ENCODE data around the gene USP22.

DNA sequence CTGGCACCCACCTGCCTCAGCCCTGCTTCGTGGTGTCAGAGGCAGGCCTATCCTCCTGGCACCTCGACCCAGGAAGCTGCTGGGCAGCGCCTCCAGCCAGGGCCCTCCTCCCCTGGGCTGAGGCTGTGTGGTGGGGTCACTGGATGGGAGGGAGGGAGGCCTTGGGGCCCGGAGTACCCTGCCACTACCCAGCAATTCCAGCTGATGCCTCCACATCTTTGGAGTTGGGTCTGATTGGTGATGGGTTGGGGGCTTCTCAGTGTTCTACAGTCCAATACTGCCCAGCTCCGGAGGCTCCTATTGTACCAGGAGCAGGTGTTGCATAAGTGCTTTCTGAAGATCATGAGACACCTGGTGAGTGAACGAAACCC, 48.0 kb downstream of the USP22 start:
- TF ChIP-seq MXI1 (IDR thresholded peaks at IDR 0.05; ENCODE audit: borderline replicate concordance, low read depth, low read length) (no peak), MAZ (IDR thresholded peaks at IDR 0.05; ENCODE audit: borderline replicate concordance, low read depth, low read length) (no peak), RCOR1 (IDR thresholded peaks at IDR 0.05; ENCODE audit: insufficient replicate concordance, low read length) (no peak), POLR2A (IDR thresholded peaks at IDR 0.05; ENCODE audit: low read depth, low read length) (no peak), BHLHE40 (IDR thresholded peaks at IDR 0.05; ENCODE audit: low read depth, low read length) (no peak)
- TF ChIP-seq, protein P1, sequence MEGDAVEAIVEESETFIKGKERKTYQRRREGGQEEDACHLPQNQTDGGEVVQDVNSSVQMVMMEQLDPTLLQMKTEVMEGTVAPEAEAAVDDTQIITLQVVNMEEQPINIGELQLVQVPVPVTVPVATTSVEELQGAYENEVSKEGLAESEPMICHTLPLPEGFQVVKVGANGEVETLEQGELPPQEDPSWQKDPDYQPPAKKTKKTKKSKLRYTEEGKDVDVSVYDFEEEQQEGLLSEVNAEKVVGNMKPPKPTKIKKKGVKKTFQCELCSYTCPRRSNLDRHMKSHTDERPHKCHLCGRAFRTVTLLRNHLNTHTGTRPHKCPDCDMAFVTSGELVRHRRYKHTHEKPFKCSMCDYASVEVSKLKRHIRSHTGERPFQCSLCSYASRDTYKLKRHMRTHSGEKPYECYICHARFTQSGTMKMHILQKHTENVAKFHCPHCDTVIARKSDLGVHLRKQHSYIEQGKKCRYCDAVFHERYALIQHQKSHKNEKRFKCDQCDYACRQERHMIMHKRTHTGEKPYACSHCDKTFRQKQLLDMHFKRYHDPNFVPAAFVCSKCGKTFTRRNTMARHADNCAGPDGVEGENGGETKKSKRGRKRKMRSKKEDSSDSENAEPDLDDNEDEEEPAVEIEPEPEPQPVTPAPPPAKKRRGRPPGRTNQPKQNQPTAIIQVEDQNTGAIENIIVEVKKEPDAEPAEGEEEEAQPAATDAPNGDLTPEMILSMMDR (conservative IDR thresholded peaks at IDR 0.05; ENCODE audit: low read depth, low read length), result no peak
- TF ChIP-seq, protein P2, sequence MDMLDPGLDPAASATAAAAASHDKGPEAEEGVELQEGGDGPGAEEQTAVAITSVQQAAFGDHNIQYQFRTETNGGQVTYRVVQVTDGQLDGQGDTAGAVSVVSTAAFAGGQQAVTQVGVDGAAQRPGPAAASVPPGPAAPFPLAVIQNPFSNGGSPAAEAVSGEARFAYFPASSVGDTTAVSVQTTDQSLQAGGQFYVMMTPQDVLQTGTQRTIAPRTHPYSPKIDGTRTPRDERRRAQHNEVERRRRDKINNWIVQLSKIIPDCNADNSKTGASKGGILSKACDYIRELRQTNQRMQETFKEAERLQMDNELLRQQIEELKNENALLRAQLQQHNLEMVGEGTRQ (IDR thresholded peaks at IDR 0.05; ENCODE audit: low read depth, low read length), result no peak
